T-cell (primary cell): Measurements from ENCODE around the gene CDH4. TPM values are rescaled to one million over a fixed set of nuclear protein-coding genes. Genes with fewer than 3 reads are reported as not detected.

Experiments
- ATAC-seq, 4 experiments: fragments of 200-7000 bp in 3 of 4; fragments of 150-1000 bp in 1 of 4; cut with Tn5 transposase; replicated peaks in 1 of 4; 1 replicate in 3 of 4; 2 replicates in 1 of 4; pipeline ENCODE4 v1.10.0; 2021; ENCODE audit warnings: moderate library complexity in 3 of 4, mild to moderate bottlenecking in 2 of 4, moderate number of reproducible peaks in 1 of 4
- CTCF ChIA-PET, 2 donors: fragments of 300-600 bp; sonication (Branson Sonifier 250); formaldehyde crosslinking; loops; one replicate each; lab custom pipeline; 2022; ENCODE audit warnings: antibody characterized with exemption in 2 of 2; lab: Charles Lee
- POLR2A ChIA-PET, 2 donors: fragments of 300-600 bp; sonication (Branson Sonifier 250); formaldehyde crosslinking; loops; one replicate each; lab custom pipeline; 2022; ENCODE audit warnings: antibody characterized with exemption in 2 of 2; lab: Charles Lee
- DNase-seq, 35 experiments: peaks; one replicate each; pipeline versions ENCODE4 v3.0.0 to v3.0.0-alpha.2; 2013 to 2023
- H3K27ac ChIP-seq: one replicate; pipeline ENCODE4 v1.5.1; 2013; ENCODE audit warnings: low read length
- H3K27me3 ChIP-seq, 2 experiments: replicated peaks in 1 of 2; 1 replicate in 1 of 2; 2 replicates in 1 of 2; pipeline versions ENCODE4 v1.6.1 to v1.7.0; 2013; ENCODE audit warnings: low read length in 1 of 2, mixed read lengths in 1 of 2; ENCODE audit not compliant: control insufficient read depth in 2 of 2, insufficient read depth in 2 of 2; ENCODE audit errors: extremely low read depth in 1 of 2
- H3K36me3 ChIP-seq, 2 donors: 1 replicate in 1 of 2; 2 replicates in 1 of 2; pipeline versions ENCODE4 v1.6.1 to v1.7.0; 2013; ENCODE audit warnings: low read length in 1 of 2; ENCODE audit not compliant: control insufficient read depth in 2 of 2, insufficient read depth in 1 of 2; ENCODE audit errors: extremely low read depth in 1 of 2
- H3K4me1 ChIP-seq, 2 experiments: 1 replicate in 1 of 2; 2 replicates in 1 of 2; pipeline versions ENCODE4 v1.6.1 to v1.7.0; 2013; ENCODE audit warnings: low read length in 2 of 2, mixed read lengths in 1 of 2; ENCODE audit not compliant: insufficient read depth in 2 of 2, control insufficient read depth in 1 of 2; ENCODE audit errors: extremely low read depth in 1 of 2
- H3K4me3 ChIP-seq, 2 donors: 1 replicate in 1 of 2; 2 replicates in 1 of 2; pipeline versions ENCODE4 v1.5.1 to v1.7.0; 2013; ENCODE audit warnings: mild to moderate bottlenecking in 2 of 2, low read length in 1 of 2, moderate library complexity in 1 of 2; ENCODE audit not compliant: control insufficient read depth in 1 of 2; ENCODE audit errors: extremely low read depth in 1 of 2
- H3K9me3 ChIP-seq: 2 replicates; pipeline ENCODE4 v1.7.0; 2013
- H3K27ac Mint-ChIP-seq, 2 donors: one replicate each; pipeline ENCODE4 v1.8.0; 2020 to 2021; ENCODE audit warnings: mild to moderate bottlenecking in 2 of 2, mixed read lengths in 2 of 2
- H3K27me3 Mint-ChIP-seq, 2 donors: one replicate each; pipeline ENCODE4 v1.8.0; 2021 to 2022; ENCODE audit warnings: mixed read lengths in 2 of 2
- H3K36me3 Mint-ChIP-seq: one replicate; pipeline ENCODE4 v1.8.0; 2021; ENCODE audit warnings: mixed read lengths
- H3K4me1 Mint-ChIP-seq, 3 donors: one replicate each; pipeline ENCODE4 v1.8.0; 2020 to 2022; ENCODE audit warnings: mixed read lengths in 3 of 3, mild to moderate bottlenecking in 1 of 3
- H3K4me3 Mint-ChIP-seq, 3 donors: one replicate each; pipeline ENCODE4 v1.8.0; 2020 to 2022; ENCODE audit warnings: mild to moderate bottlenecking in 3 of 3, mixed read lengths in 3 of 3, moderate library complexity in 3 of 3
- H3K9me3 Mint-ChIP-seq, 3 donors: one replicate each; pipeline ENCODE4 v1.8.0; 2020 to 2022; ENCODE audit warnings: mixed read lengths in 3 of 3
- WGBS: methylation state at CpG from one replicate; pipeline ENCODE4 v1.1.5; 2013; ENCODE audit warnings: missing lambda C conversion rate; ENCODE audit not compliant: insufficient coverage; 5-methylcytosine and 5-hydroxymethylcytosine counted together
- total RNA-seq, 35 experiments: library from RNA in 6 of 35; stranded (reverse) in 6 of 35; fragments of 120-200 nt in 1 of 35; gene quantifications; one replicate each; pipeline versions ENCODE4 v1.2.1 to v1.2.4 and lab custom pipeline; 2013 to 2026

The CDH4 gene
- total RNA-seq, 5 donors from 2014 or later (not counting 1 experiment from before 2014, with no cell fraction given): 0.06 to 0.64 (median 0.14) TPM

- H3K9me3 ChIP-seq: no peaks in the 10 kb centered on the region
- no peak overlapping the region for H3K27ac Mint-ChIP-seq
- H3K36me3 Mint-ChIP-seq: no peaks in the 10 kb centered on the region
Measured at GRCh38 chr20:61281286-61281795, 29.3 kb downstream of the CDH4 start.

GRCh38 chr20:61284752-61285151 lies 32.7 kb downstream of the CDH4 start:
- ChIA-PET POLR2A (no interaction called here), CTCF (no interaction called here)
- no peak overlapping the region for H3K27ac ChIP-seq
- DNase-seq (no peak), ATAC-seq (no peak)
- Mint-ChIP-seq H3K36me3 (no peaks in the 10 kb centered on the region), H3K27me3 (no peaks in the 10 kb centered on the region), H3K27ac (no peak overlapping the region), H3K4me1 (no peaks in the 10 kb centered on the region), H3K4me3 (no peak overlapping the region), H3K9me3 (peaks cover 3 to 4% (median 4%) of the 10 kb centered on the region in 3 donors)
- no peak overlapping the region for H3K4me3 ChIP-seq
- 71% methylated on average over 4 of the region's 5 CpGs for WGBS
- no peaks in the 10 kb centered on the region for H3K36me3 ChIP-seq
- no peaks in the 10 kb centered on the region for H3K9me3 ChIP-seq
- H3K4me1 ChIP-seq: no peaks in the 10 kb centered on the region
- H3K27me3 ChIP-seq: peaks cover 0 to 7% of the 10 kb centered on the region in 2 experiments

More at GRCh38 chr20:61281286-61281795, 29.3 kb downstream of the CDH4 start:
- H3K4me3 Mint-ChIP-seq: no peak overlapping the region
- H3K4me1 Mint-ChIP-seq: no peaks in the 10 kb centered on the region
- no peaks in the 10 kb centered on the region for H3K4me1 ChIP-seq
- ChIA-PET POLR2A (no interaction called here), CTCF (no interaction called here)
- H3K27ac ChIP-seq: no peak overlapping the region
- no peak for ATAC-seq
- H3K27me3 Mint-ChIP-seq: peaks cover 7 to 12% of the 10 kb centered on the region in 2 donors
- peaks cover 0 to 16% of the 10 kb centered on the region in 2 experiments for H3K27me3 ChIP-seq
- H3K9me3 Mint-ChIP-seq: peaks cover 3 to 4% (median 4%) of the 10 kb centered on the region in 3 donors
- 83% methylated on average over 9 of the region's 12 CpGs for WGBS
- H3K4me3 ChIP-seq: no peak overlapping the region
- DNase-seq: no peak
- H3K36me3 ChIP-seq: no peaks in the 10 kb centered on the region

- Mint-ChIP-seq H3K27ac (no peak overlapping the region), H3K36me3 (no peaks in the 10 kb centered on the region), H3K9me3 (peaks cover 3 to 4% (median 4%) of the 10 kb centered on the region in 3 donors), H3K4me3 (no peak overlapping the region), H3K27me3 (no peaks in the 10 kb centered on the region), H3K4me1 (no peaks in the 10 kb centered on the region)
- Histone ChIP-seq H3K9me3 (no peaks in the 10 kb centered on the region), H3K4me3 (no peak overlapping the region), H3K36me3 (no peaks in the 10 kb centered on the region), H3K27me3 (peaks cover 0 to 5% of the 10 kb centered on the region in 2 experiments), H3K27ac (no peak overlapping the region), H3K4me1 (no peaks in the 10 kb centered on the region)
- CTCF ChIA-PET: no interaction called here
- ATAC-seq: no peak
- no peak for DNase-seq
- WGBS: 82% methylated on average over 7 of the region's 15 CpGs
- POLR2A ChIA-PET: no interaction called here
Measured at GRCh38 chr20:61285152-61285645, 33.1 kb downstream of the CDH4 start.

DNA sequence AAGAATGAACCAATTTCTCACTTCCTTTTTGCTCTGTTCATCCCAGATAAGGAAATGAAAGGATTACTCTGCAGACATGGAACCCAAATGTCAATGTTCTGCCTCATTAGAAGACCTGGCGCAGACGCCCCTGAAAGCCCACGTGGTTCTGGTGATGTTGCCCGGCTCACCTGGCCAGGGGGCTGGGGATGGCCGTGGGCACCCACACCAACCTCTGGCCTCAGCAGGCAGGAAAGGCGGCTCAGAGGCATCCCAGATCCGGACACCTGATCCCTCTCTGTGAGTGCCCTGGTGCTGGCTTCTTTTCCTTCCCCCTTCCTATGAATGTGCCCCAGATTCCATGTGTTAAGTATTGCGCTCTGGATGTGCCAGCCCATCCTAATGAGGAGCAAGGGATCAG lies 33.6 kb downstream of the CDH4 start:
- Histone ChIP-seq H3K9me3 (no peaks in the 10 kb centered on the region), H3K27ac (no peak overlapping the region), H3K4me1 (no peaks in the 10 kb centered on the region), H3K4me3 (no peak overlapping the region), H3K36me3 (no peaks in the 10 kb centered on the region), H3K27me3 (peaks cover 0 to 5% of the 10 kb centered on the region in 2 experiments)
- ChIA-PET POLR2A (no interaction called here), CTCF (no interaction called here)
- Mint-ChIP-seq H3K27ac (no peak overlapping the region), H3K4me3 (no peak overlapping the region), H3K27me3 (no peaks in the 10 kb centered on the region), H3K9me3 (peaks cover 3 to 4% (median 4%) of the 10 kb centered on the region in 3 donors), H3K36me3 (no peaks in the 10 kb centered on the region), H3K4me1 (no peaks in the 10 kb centered on the region)
- 86% methylated on average over 6 of the region's 8 CpGs for WGBS
- no peak for DNase-seq
- no peak for ATAC-seq

- no peaks in the 10 kb centered on the region for H3K9me3 Mint-ChIP-seq
- POLR2A ChIA-PET: no interaction called here
- ATAC-seq: no peak
- H3K36me3 ChIP-seq: no peaks in the 10 kb centered on the region
- H3K9me3 ChIP-seq: no peaks in the 10 kb centered on the region
- H3K4me1 Mint-ChIP-seq: no peaks in the 10 kb centered on the region
- H3K27ac Mint-ChIP-seq: no peak overlapping the region
- H3K36me3 Mint-ChIP-seq: no peaks in the 10 kb centered on the region
- H3K4me1 ChIP-seq: no peaks in the 10 kb centered on the region
- DNase-seq: no peak
- H3K27me3 ChIP-seq: peaks cover 0 to 5% of the 10 kb centered on the region in 2 experiments
- WGBS: 78% methylated on average over 11 of the region's 15 CpGs
- no peaks in the 10 kb centered on the region for H3K27me3 Mint-ChIP-seq
- no peak overlapping the region for H3K4me3 Mint-ChIP-seq
- no peak overlapping the region for H3K4me3 ChIP-seq
- no peak overlapping the region for H3K27ac ChIP-seq
- CTCF ChIA-PET: no interaction called here
Measured at GRCh38 chr20:61287583-61288275, 35.7 kb downstream of the CDH4 start.

DNA sequence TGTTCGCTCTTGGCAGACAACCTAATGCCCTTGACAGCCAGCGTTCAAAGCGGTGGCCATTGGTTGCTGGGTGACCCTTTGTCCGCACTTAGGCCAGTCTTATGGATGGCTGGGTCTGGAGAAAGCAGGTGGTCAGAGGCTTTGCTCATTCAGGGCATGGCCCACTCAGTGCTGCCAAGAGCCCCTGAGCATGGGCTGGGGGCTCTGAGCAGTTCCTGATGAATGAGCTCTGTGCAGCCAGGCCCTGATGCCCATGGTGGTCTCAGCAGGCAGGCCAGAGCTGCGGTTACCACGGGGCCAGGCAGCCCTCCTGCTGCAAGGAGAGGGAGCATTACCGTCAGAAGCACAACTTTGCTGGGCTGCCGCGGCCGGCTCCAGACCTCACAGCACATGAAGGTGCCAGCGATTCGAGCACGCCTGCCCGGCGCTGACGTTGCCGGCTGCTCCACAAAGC lies 36.3 kb downstream of the CDH4 start:
- DNase-seq: no peak
- H3K9me3 Mint-ChIP-seq: no peaks in the 10 kb centered on the region
- peaks cover 0 to 10% of the 10 kb centered on the region in 2 experiments for H3K27me3 ChIP-seq
- CTCF ChIA-PET: no interaction called here
- POLR2A ChIA-PET: no interaction called here
- H3K36me3 ChIP-seq: no peaks in the 10 kb centered on the region
- H3K27ac ChIP-seq: no peak overlapping the region
- H3K36me3 Mint-ChIP-seq: no peaks in the 10 kb centered on the region
- no peaks in the 10 kb centered on the region for H3K4me1 ChIP-seq
- no peaks in the 10 kb centered on the region for H3K9me3 ChIP-seq
- H3K4me1 Mint-ChIP-seq: no peaks in the 10 kb centered on the region
- H3K27me3 Mint-ChIP-seq: no peaks in the 10 kb centered on the region
- H3K4me3 Mint-ChIP-seq: no peak overlapping the region
- H3K27ac Mint-ChIP-seq: no peak overlapping the region
- WGBS: 89% methylated on average over 15 of the region's 17 CpGs
- ATAC-seq: no peak
- H3K4me3 ChIP-seq: no peak overlapping the region
